Measurements from ENCODE around the gene APBB1IP. TPM values are rescaled to one million over a fixed set of nuclear protein-coding genes. Genes with fewer than 3 reads are reported as not detected.
"Not testable (repeated sequence)": the region's sequence is repeated elsewhere in the genome, so short reads cannot be mapped to it uniquely, and the experiment has no call there.

Gene APBB1IP
- total and polyA plus RNA-seq, 9 donors, result 1.4 to 3.4 (median 2.1) TPM

DNA sequence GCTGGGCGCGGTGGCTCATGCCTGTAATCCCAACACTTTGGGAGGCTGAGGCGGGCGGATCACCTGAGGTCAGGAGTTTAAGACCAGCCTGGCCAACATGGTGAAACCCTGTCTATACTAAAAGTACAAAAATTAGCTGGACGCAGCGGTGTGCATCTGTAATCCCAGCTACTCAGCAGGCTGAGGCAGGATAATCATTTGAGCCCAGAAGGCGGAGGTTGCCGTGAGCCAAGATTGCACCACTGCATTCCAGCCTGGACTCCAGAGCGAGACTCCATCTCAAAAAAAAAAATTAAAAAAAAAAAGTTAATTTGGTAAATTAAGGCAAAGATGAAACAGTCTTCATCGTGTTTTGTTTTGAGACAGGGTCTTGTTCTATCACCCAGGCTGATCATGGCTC lies 66.3 kb downstream of the APBB1IP start:
- not testable (repeated sequence) for DNase-seq; H3K36me3 ChIP-seq (ENCODE audit: control insufficient read depth, insufficient read depth, low read length); H3K9me3 ChIP-seq (replicated peaks; ENCODE audit: control insufficient read depth, low read depth, low read length); H3K27ac ChIP-seq (ENCODE audit: low read length); H3K4me1 ChIP-seq (ENCODE audit: control insufficient read depth, insufficient read depth, low read length); H3K27me3 ChIP-seq (ENCODE audit: control insufficient read depth, insufficient read depth, low read length); H3K4me3 ChIP-seq (ENCODE audit: low read length)
- WGBS (ENCODE audit: insufficient coverage), result 60% methylated on average over 1 of the region's 10 CpGs

- no peak overlapping the region for H3K4me3 ChIP-seq (ENCODE audit: low read length)
- DNase-seq, result no peak
- H3K9me3 ChIP-seq (replicated peaks; ENCODE audit: control insufficient read depth, low read depth, low read length), result no peaks in the 10 kb centered on the region
- H3K4me1 ChIP-seq (ENCODE audit: control insufficient read depth, insufficient read depth, low read length), result no peaks in the 10 kb centered on the region
- 89% methylated on average over 5 of the region's 5 CpGs for WGBS (ENCODE audit: insufficient coverage)
- H3K27me3 ChIP-seq (ENCODE audit: control insufficient read depth, insufficient read depth, low read length), result no peaks in the 10 kb centered on the region
- no peaks in the 10 kb centered on the region for H3K36me3 ChIP-seq (ENCODE audit: control insufficient read depth, insufficient read depth, low read length)
- H3K27ac ChIP-seq (ENCODE audit: low read length), result no peak overlapping the region
These were observed 67.3 kb downstream of the APBB1IP start for GRCh38 chr10:26505491-26505890.

DNA sequence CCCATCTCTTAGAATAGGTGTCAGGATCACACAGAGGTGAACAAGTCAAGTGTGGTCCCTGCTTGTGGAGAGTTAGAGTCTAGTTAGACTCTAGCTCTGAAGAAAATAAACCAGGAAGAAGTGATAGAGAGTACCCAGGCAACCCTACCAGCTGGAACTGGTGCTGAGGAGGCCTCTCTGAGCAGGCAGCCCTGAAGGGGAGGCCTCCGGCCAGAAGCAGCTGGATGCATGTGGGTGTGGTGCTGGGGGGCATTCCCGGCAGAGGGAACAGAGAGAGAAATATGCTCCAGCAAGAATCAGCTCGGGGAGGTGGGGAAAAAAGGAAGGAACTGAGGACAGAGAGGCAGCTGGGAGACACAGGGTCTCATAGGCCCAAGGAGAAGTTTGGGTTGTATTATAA lies 68.6 kb downstream of the APBB1IP start:
- 84% methylated on average over 3 of the region's 3 CpGs for WGBS (ENCODE audit: insufficient coverage)
- H3K4me3 ChIP-seq (ENCODE audit: low read length), result no peak overlapping the region
- H3K27me3 ChIP-seq (ENCODE audit: control insufficient read depth, insufficient read depth, low read length), result no peaks in the 10 kb centered on the region
- no peak overlapping the region for H3K27ac ChIP-seq (ENCODE audit: low read length)
- H3K4me1 ChIP-seq (ENCODE audit: control insufficient read depth, insufficient read depth, low read length), result no peaks in the 10 kb centered on the region
- H3K9me3 ChIP-seq (replicated peaks; ENCODE audit: control insufficient read depth, low read depth, low read length), result no peaks in the 10 kb centered on the region
- H3K36me3 ChIP-seq (ENCODE audit: control insufficient read depth, insufficient read depth, low read length), result no peaks in the 10 kb centered on the region
- no peak for DNase-seq

DNA sequence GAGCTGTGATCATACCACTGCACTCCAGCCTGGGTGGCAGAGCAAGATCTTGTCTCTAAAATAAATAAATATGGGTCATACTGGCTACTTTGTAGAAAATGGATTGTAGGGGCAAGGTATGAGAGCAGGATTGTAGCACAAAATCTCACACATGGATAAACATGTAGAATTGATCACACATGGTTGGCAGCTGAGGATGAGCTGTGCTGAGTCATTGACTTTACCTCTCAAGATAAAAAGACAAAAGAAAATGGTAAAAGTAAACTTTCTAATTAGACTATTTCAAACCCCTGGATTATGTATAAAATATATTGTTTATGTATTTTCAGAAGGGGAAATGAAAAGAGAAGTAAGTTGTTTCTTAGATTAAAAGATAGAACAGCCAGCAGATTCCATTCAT lies 69.3 kb downstream of the APBB1IP start:
- Histone ChIP-seq H3K4me1 (ENCODE audit: control insufficient read depth, insufficient read depth, low read length) (no peaks in the 10 kb centered on the region), H3K9me3 (replicated peaks; ENCODE audit: control insufficient read depth, low read depth, low read length) (no peaks in the 10 kb centered on the region), H3K27me3 (ENCODE audit: control insufficient read depth, insufficient read depth, low read length) (no peaks in the 10 kb centered on the region), H3K36me3 (ENCODE audit: control insufficient read depth, insufficient read depth, low read length) (no peaks in the 10 kb centered on the region), H3K4me3 (ENCODE audit: low read length) (no peak overlapping the region), H3K27ac (ENCODE audit: low read length) (no peak overlapping the region)
- no peak for DNase-seq

DNA sequence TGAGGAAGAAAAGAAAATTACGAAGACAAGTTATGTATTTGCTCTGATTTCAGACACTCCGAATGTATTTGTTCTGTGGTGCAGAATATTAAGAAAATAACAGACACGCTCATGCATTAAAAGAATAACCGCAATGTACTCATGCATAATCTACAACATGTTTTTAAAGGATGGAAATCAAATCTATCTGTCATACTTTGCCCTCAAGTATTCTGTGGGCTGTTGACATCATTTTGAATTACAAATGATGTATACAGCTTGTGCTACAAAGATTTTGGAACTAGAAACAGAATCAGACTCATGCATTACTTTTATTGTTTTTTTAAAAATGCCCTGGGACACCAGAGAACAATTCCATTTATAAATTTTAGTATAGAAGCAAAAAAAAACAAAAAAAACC lies 69.9 kb downstream of the APBB1IP start:
- no peaks in the 10 kb centered on the region for H3K36me3 ChIP-seq (ENCODE audit: control insufficient read depth, insufficient read depth, low read length)

DNA sequence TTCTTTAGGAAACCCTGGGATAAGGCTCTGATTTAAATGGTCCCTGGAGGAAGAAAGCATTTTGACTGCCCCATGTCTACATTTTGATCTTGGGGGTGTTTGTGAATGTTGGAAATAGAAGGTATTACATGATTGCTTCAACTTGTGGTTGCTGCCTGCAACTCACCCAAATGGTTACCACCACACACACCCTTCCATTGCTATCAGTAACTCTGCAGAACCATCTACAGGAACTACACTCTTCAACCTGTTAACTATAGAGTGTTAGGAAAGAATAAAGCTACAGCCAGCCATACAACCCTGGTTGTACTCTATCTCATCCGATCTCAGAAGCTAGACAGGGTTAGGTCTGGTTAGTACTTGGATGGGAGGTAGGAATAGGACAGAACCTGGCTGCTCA lies 71.2 kb downstream of the APBB1IP start:
- H3K36me3 ChIP-seq (ENCODE audit: control insufficient read depth, insufficient read depth, low read length), result no peaks in the 10 kb centered on the region

More for the DNA sequence above, 69.9 kb downstream of the APBB1IP start:
- H3K4me3 ChIP-seq (ENCODE audit: low read length), result no peak overlapping the region
- no peaks in the 10 kb centered on the region for H3K4me1 ChIP-seq (ENCODE audit: control insufficient read depth, insufficient read depth, low read length)
- H3K27ac ChIP-seq (ENCODE audit: low read length), result no peak overlapping the region
- no peaks in the 10 kb centered on the region for H3K27me3 ChIP-seq (ENCODE audit: control insufficient read depth, insufficient read depth, low read length)
- no peaks in the 10 kb centered on the region for H3K9me3 ChIP-seq (replicated peaks; ENCODE audit: control insufficient read depth, low read depth, low read length)
- no CpG with 5 or more reads among the region's 4 CpGs for WGBS (ENCODE audit: insufficient coverage)
- no peak for DNase-seq

DNA sequence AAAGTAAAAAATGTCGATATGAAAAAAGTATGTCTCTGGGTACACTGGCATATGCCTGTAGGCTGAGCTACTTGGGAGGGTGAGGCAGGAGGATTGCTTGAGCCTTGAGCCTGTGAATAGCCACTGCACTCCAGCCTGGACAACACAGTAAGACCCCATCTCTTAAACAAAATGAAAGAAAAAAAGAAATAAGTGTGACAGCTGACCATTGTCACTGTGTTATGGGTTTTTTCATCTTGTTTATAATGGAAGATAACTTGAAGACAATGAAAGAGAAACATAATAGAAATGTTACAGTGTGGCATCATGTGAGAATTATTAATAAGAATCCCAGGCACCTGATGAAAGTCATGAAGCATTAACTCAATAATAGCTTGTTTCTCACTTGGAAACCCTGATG lies 75.0 kb downstream of the APBB1IP start:
- H3K4me3 ChIP-seq (ENCODE audit: low read length), result no peak overlapping the region
- DNase-seq, result no peak
- H3K27ac ChIP-seq (ENCODE audit: low read length), result no peak overlapping the region
- H3K36me3 ChIP-seq (ENCODE audit: control insufficient read depth, insufficient read depth, low read length), result no peaks in the 10 kb centered on the region
- H3K27me3 ChIP-seq (ENCODE audit: control insufficient read depth, insufficient read depth, low read length), result no peaks in the 10 kb centered on the region
- H3K4me1 ChIP-seq (ENCODE audit: control insufficient read depth, insufficient read depth, low read length), result no peaks in the 10 kb centered on the region
- WGBS (ENCODE audit: insufficient coverage), result 86% methylated on average over 1 of the region's 1 CpG
- no peaks in the 10 kb centered on the region for H3K9me3 ChIP-seq (replicated peaks; ENCODE audit: control insufficient read depth, low read depth, low read length)

More for the DNA sequence above, 71.2 kb downstream of the APBB1IP start:
- no peaks in the 10 kb centered on the region for H3K4me1 ChIP-seq (ENCODE audit: control insufficient read depth, insufficient read depth, low read length)
- no peaks in the 10 kb centered on the region for H3K9me3 ChIP-seq (replicated peaks; ENCODE audit: control insufficient read depth, low read depth, low read length)
- no peak overlapping the region for H3K4me3 ChIP-seq (ENCODE audit: low read length)
- WGBS (ENCODE audit: insufficient coverage), result no CpG with 5 or more reads among the region's 1 CpG
- H3K27me3 ChIP-seq (ENCODE audit: control insufficient read depth, insufficient read depth, low read length), result no peaks in the 10 kb centered on the region
- H3K27ac ChIP-seq (ENCODE audit: low read length), result no peak overlapping the region
- DNase-seq, result no peak

DNA sequence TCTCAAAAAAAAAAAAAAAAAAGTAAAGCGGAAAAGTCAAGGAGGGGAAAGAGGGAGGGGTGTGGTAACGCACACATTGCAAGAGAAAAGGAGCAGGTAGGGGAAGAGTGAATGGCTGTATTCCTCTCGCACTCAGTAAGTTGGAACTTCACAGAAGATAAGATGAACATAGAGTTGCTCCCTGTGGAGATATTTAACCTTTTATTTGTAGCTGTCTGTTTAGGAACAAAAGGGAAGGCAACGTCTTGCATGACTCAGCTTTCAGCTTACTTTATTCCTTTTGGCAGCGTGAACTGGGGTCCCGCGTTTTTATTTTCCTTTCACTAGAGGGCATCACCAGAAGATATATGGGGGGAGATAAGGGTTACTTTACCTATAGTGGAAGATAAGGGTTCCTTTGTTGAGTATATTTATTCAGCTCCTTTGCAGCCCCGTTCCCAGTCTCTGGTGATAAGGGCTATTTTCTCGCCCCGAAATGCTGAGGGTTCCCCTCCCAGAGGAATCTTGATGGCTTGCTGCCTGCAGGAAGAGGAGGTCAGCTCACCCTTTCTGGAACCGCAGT lies 78.5 kb downstream of the APBB1IP start:
- no peak for DNase-seq
- Histone ChIP-seq H3K9me3 (replicated peaks; ENCODE audit: control insufficient read depth, low read depth, low read length) (no peaks in the 10 kb centered on the region), H3K4me1 (ENCODE audit: control insufficient read depth, insufficient read depth, low read length) (no peaks in the 10 kb centered on the region), H3K36me3 (ENCODE audit: control insufficient read depth, insufficient read depth, low read length) (no peaks in the 10 kb centered on the region), H3K27me3 (ENCODE audit: control insufficient read depth, insufficient read depth, low read length) (no peaks in the 10 kb centered on the region), H3K27ac (ENCODE audit: low read length) (no peak overlapping the region), H3K4me3 (ENCODE audit: low read length) (no peak overlapping the region)
- 55% methylated on average over 3 of the region's 11 CpGs for WGBS (ENCODE audit: insufficient coverage)

DNA sequence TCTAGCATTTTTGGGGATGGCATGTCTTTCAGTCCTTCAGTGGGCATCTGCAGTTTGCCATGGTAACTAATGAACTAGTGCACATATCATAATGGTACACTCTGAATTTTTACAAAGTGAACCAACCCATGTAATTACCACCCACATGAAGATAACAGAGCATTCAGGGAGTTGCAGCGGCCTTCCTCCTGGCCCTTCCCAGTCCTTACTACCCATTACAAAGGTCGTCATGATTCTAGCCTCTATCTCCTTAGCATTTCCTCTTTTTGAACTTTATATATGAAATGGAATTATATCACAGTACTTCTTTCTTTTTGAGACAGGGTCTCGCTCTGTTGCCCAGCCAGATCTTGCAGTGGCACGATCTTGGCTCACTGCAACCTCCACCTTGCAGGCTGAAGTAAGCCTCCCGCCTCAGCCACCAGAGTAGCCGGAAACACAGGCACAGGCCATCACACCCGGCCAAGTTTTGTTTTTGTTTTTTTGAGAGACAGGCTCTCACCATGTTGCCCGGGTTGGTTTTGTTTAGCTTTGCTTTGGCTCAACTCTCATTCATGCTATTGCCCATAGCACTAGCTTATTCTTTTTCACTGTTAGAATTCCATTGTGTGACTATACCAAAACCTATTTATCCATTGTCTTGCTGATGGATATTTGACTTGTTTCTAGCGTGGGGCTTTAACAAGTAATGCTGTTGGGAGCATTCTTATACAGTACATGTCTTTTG lies 79.2 kb downstream of the APBB1IP start:
- no peaks in the 10 kb centered on the region for H3K9me3 ChIP-seq (replicated peaks; ENCODE audit: control insufficient read depth, low read depth, low read length)
- no peaks in the 10 kb centered on the region for H3K27me3 ChIP-seq (ENCODE audit: control insufficient read depth, insufficient read depth, low read length)
- H3K4me3 ChIP-seq (ENCODE audit: low read length), result no peak overlapping the region
- no peaks in the 10 kb centered on the region for H3K36me3 ChIP-seq (ENCODE audit: control insufficient read depth, insufficient read depth, low read length)
- H3K4me1 ChIP-seq (ENCODE audit: control insufficient read depth, insufficient read depth, low read length), result no peaks in the 10 kb centered on the region
- 83% methylated on average over 6 of the region's 9 CpGs for WGBS (ENCODE audit: insufficient coverage)
- no peak overlapping the region for H3K27ac ChIP-seq (ENCODE audit: low read length)
- no peak for DNase-seq

DNA sequence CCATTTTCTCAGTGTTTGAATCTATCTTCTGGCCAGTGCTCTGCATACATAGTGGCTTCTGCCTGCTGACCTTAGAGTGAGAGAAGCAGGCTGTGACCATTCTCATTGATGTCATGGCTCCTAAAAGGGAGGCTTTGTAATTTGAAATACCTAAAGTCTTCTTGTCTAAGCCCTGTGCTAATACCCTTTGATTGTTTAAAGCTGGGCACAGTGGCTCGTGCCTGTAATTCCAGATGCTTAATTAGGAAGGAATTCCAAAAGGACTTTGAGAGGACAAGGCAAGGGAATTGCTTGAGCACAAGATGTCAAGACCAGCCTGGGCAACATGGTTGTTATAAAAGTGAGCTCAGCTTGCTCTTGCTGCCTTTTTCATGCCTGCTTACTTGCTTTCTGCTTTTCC lies 81.7 kb downstream of the APBB1IP start:
- no peak overlapping the region for H3K27ac ChIP-seq (ENCODE audit: low read length)
- no peak overlapping the region for H3K4me3 ChIP-seq (ENCODE audit: low read length)
- no peaks in the 10 kb centered on the region for H3K27me3 ChIP-seq (ENCODE audit: control insufficient read depth, insufficient read depth, low read length)
- no peak for DNase-seq
- no peaks in the 10 kb centered on the region for H3K36me3 ChIP-seq (ENCODE audit: control insufficient read depth, insufficient read depth, low read length)
- 19% methylated on average over 1 of the region's 1 CpG for WGBS (ENCODE audit: insufficient coverage)
- no peaks in the 10 kb centered on the region for H3K4me1 ChIP-seq (ENCODE audit: control insufficient read depth, insufficient read depth, low read length)
- H3K9me3 ChIP-seq (replicated peaks; ENCODE audit: control insufficient read depth, low read depth, low read length), result no peaks in the 10 kb centered on the region

- H3K36me3 ChIP-seq (ENCODE audit: control insufficient read depth, insufficient read depth, low read length), result no peaks in the 10 kb centered on the region
- no peaks in the 10 kb centered on the region for H3K9me3 ChIP-seq (replicated peaks; ENCODE audit: control insufficient read depth, low read depth, low read length)
- H3K4me1 ChIP-seq (ENCODE audit: control insufficient read depth, insufficient read depth, low read length), result no peaks in the 10 kb centered on the region
- no peak overlapping the region for H3K4me3 ChIP-seq (ENCODE audit: low read length)
- WGBS (ENCODE audit: insufficient coverage), result no CpG with 5 or more reads among the region's 1 CpG
- no peak for DNase-seq
- H3K27me3 ChIP-seq (ENCODE audit: control insufficient read depth, insufficient read depth, low read length), result no peaks in the 10 kb centered on the region
- H3K27ac ChIP-seq (ENCODE audit: low read length), result no peak overlapping the region
These were observed 82.4 kb downstream of the APBB1IP start for GRCh38 chr10:26520575-26520974.

All from muscle of leg (tissue), 11 donors.